Measurements from ENCODE around the gene MCEE. TPM values are rescaled to one million over a fixed set of nuclear protein-coding genes. Genes with fewer than 3 reads are reported as not detected.
"Not testable (repeated sequence)": the region's sequence is repeated elsewhere in the genome, so short reads cannot be mapped to it uniquely, and the experiment has no call there.

Gene MCEE
- polyA plus RNA-seq (2013, experiment 1 of 2; ENCODE audit: insufficient read length), result 10.8 TPM
- 14.2 TPM for polyA plus RNA-seq (2013, experiment 2 of 2; ENCODE audit: insufficient read length)

- peak; percentile 91 for DNase-seq
Measured at GRCh38 chr2:71130152-71130904, at the start of gene MCEE, which contains the start of gene MPHOSPH10. TSS of gene MCEE (minus strand) at chr2:71130229. CDS start at chr2:71130219, 10 bp downstream. TSS of gene MPHOSPH10 (plus strand) at chr2:71130634. CDS start at chr2:71130666, 32 bp downstream.

- DNase-seq, result not testable (repeated sequence)
Measured at GRCh38 chr2:71178836-71179235, 48.8 kb upstream of the MCEE start.

GRCh38 chr2:71174207-71174606, 44.2 kb upstream of the MCEE start:
- no peak for DNase-seq

DNA sequence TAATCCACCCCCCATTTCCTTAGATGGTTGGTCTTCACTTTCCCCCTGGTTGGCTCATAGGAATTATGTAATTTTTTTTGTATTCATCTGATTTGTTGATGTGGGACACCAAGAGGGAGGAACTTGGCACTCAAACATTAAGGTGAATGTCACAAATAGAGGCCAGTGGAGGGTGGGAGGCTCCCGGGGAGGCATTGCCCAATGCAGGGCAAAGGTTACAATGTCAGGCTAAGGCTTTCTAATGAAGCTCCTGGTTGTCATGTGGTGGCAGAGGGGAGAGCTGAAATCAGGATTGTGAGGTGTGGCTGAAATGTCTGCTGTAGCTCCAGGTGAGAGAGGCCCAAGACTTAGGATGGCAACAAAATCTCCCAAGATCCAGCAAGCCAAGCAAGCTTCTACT, 43.1 kb upstream of the MCEE start:
- DNase-seq, result no peak

DNA sequence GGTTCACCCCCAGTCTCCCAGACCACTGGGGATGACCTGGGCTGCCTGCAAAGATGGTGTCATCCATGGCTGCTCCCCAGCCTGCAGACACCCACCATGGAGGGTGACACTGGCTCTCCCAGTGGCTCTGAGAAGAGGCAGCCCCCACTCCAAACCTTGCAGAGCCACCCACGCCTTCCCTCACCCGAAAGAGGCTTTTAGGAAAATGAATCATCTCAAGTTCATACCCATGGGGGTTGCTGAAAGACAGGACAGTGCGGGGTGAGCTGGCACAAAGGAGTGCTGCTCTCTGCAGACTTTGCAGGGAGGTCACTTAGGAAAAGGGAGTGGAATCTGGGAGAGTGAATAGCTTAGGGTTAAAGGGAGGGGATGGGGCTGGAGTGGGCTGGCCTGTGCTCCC, 36.8 kb upstream of the MCEE start:
- DNase-seq, result no peak

- DNase-seq, result peak; percentile 8
Measured at GRCh38 chr2:71157124-71157793, 27.2 kb upstream of the MCEE start.

GRCh38 chr2:71156573-71156972, 26.5 kb upstream of the MCEE start:
- peak; percentile 51 for DNase-seq

- no peak for DNase-seq
Measured at GRCh38 chr2:71155846-71156245, 25.8 kb upstream of the MCEE start.

GRCh38 chr2:71154798-71155197, 24.8 kb upstream of the MCEE start:
- no peak for DNase-seq

DNA sequence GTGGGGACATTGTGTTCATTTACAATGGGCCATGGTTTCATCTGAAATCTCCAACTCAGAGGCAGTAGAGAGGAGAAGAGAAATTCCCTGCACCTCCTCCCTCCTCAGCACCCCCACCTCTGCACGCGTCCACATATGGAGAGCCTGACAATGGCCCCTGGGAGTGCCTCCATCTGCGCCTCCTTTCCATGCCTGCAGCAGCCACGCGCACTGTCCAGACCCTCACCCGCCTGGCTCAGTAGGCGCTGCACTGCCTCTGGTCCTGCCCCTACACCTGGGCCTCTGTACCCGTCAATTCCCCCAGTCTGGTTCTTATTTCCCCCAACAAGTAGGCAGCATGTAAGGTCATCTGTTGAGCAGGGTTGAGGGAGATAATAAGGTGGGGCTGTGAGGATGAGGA, 24.2 kb upstream of the MCEE start:
- no peak for DNase-seq

DNA sequence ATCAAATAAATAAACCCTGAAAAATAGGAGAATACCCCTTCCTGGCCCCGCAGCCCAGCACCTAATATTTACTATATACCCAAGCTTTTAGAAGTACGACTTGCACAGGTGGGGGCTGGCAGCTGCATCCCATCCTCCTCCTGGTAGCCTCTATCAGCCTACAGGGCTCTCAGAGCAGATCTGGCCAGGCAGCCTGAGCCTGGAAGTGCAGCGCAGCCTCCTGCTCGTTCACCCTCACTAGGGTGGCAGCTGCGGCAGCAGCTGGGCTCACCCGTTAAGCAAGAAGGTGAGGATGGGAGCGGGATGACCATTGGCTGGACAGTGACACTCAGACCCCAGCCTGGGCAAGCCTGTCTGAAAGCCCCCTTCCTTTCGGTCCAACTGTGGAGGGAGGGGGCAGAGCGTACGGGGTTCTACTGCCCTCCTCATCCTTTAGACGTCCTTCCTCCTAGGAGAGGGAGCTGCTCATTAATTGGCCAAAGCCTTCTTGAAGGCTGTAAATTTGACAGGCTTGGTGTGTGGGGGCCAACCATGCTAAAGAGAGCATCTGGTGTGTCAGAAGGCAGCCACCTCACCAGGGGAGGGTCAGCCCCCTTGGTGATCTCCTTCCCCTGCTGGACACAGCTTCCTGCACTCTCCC, 23.7 kb upstream of the MCEE start:
- DNase-seq, result no peak

DNA sequence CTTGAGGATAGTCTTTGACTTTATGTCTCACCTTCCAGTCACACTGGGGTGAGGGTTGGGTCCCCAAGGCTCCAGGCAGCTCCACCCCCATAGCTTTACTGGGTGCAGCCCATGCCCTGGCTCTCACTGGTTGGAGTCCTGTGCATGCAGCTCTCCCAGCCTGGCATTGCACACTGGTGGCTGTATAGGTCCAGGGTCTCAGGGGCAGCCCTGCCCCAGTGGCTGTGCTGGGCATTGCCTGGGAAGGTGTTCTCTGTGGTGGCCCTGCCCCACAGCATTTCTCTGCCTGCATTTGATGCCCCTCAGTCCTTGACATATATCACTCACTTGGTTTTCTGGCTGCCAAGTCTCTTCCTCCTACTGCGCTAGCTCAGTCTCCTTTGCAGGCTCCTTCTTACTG, 21.6 kb upstream of the MCEE start:
- no peak for DNase-seq

- DNase-seq, result no peak
Measured at GRCh38 chr2:71150082-71150816, 20.2 kb upstream of the MCEE start.

GRCh38 chr2:71148506-71149063, 18.6 kb upstream of the MCEE start:
- no peak for DNase-seq

DNA sequence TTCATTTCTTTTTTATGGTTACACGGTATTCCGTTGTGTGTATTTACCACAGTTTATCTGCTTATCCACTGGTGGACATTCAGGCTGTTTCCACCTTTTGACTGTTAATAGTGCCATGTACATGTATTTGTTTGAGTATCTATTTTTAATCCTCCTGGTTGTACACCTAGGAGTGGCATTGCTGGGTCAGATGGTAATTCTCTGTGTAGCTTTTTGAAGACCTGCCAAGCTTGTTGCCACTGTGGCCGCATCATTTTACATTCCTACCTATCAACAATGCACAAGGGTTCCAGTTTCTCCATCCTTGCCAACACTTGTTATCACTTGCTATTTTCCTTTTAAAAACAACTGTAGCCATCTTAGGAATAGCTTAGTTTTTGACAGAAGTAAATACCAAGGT, 13.8 kb upstream of the MCEE start:
- no peak for DNase-seq

- no peak for DNase-seq
Measured at GRCh38 chr2:71136174-71136573, 6.1 kb upstream of the MCEE start.

- no peak for DNase-seq
Measured at GRCh38 chr2:71133603-71134002, 3.6 kb upstream of the MCEE start.

GRCh38 chr2:71131387-71132166, 1.5 kb upstream of the MCEE start:
- DNase-seq, result not testable (repeated sequence)

DNA sequence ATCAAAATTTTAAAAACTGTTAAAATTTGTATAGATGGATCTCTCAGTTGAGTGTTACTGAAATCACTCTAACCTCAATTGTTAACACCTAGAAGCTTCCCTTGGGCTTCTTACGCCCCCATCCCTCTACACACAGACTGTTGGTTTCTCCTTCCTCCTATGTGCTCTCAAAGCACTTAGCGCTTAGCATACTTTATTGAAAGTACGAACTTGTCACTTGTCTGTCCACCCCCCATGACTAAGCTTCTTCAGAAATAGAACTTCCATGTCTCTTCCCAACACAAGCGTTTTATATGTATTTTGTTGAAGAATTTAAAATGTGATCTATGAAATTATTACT, 846 bp upstream of the MCEE start:
- no peak for DNase-seq

DNA sequence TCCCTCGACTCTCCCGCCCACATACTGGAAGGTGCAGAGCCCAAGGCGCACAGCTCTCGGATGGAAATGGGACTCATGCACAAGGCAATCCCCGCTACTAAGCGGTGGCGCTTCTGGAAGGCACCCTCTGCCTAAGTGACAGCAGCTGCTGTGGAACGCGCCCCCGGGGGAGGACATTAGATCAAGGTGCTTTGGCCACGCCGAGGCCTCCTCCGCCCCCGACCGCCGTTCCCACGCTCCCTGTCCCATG, 202 bp downstream of the MCEE start:
- DNase-seq, result no peak

- peak; percentile 21 for DNase-seq
Measured at GRCh38 chr2:71129114-71129901, 721 bp downstream of the MCEE start.
